ENCODE results near the gene MPRIP.

DNA sequence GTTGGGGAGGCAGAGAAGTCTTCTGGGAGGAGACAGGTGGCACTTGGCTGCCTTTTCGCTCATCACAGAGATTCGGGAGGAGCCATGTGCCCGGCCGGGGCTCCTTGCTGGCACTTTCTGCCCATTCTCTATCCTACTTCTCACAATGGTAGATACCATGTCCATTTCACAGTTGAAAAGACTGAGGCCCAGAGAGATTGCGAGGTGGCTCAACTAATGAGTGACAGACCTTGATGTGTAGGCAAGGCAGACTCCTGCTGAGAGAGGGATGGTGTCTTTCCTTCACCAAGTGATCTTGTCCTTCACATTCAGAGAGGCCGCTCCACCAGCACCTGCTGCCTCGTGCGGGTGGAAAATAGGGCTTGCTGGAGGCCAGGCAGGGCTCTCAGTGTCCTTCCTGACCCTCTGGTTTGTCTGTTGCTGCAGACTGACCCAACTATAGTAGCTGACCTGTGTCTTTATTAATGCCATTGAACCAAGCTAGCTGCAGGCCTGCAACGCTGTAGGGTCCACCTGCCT lies 42.1 kb downstream of the MPRIP start:
- TF ChIP-seq, protein P1, sequence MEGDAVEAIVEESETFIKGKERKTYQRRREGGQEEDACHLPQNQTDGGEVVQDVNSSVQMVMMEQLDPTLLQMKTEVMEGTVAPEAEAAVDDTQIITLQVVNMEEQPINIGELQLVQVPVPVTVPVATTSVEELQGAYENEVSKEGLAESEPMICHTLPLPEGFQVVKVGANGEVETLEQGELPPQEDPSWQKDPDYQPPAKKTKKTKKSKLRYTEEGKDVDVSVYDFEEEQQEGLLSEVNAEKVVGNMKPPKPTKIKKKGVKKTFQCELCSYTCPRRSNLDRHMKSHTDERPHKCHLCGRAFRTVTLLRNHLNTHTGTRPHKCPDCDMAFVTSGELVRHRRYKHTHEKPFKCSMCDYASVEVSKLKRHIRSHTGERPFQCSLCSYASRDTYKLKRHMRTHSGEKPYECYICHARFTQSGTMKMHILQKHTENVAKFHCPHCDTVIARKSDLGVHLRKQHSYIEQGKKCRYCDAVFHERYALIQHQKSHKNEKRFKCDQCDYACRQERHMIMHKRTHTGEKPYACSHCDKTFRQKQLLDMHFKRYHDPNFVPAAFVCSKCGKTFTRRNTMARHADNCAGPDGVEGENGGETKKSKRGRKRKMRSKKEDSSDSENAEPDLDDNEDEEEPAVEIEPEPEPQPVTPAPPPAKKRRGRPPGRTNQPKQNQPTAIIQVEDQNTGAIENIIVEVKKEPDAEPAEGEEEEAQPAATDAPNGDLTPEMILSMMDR (IDR thresholded peaks at IDR 0.05), result no peak
- TF ChIP-seq EP300 (IDR thresholded peaks at IDR 0.05), result no peak
- TF ChIP-seq POLR2A (IDR thresholded peaks at IDR 0.05), result no peak
- no peak for TF ChIP-seq POLR2AphosphoS5 (IDR thresholded peaks at IDR 0.05)
